NCI-H345 (cell line): ENCODE results near the gene ABCC6.
"Not testable (repeated sequence)": the region's sequence is repeated elsewhere in the genome, so short reads cannot be mapped to it uniquely, and the experiment has no call there.

Experiments used
- DNase-seq: peaks from one replicate; lab custom pipeline; 2025; lab: John Stamatoyannopoulos, UW

ABCC6 gene

DNA sequence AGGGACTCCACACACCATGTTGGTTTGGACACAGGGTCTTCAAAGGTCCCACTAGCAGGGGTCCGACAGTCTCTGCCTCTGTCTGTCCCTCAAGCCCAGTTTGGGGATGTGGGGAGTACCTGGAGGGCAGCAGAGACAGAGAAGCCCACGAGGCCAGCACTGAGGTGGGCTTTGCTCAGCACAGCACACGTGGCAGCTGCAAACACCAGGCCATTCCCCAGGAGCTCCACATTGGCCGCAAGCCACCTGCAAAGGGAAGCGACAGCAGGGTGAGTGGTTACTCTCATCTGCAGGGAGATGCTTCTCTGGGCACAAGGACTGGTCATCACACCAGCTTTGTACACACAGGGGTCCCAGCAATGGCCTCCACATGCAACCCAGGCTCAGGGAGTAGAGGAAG is 62.0 kb downstream of the ABCC6 start:
- no peak for DNase-seq

DNA sequence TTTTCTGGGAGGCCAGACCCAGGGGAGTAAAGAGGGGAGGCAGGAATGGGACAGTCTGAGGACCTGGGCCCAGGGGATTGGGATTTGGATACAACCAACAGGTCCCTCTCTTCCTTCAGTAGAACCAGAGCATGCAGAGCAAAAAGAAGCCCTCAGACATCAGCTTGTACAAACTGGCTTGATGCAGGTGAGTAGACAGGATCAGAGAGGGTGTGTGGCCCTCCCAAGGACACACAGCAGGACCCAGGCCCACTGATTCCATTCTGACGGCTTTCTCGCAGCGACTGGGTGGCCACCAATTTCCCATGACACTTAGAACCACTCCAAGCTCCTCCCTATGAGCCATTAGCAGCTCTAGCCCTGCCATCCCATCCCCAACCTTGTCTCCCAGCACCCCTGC is 63.6 kb downstream of the ABCC6 start:
- DNase-seq, result no peak

DNA sequence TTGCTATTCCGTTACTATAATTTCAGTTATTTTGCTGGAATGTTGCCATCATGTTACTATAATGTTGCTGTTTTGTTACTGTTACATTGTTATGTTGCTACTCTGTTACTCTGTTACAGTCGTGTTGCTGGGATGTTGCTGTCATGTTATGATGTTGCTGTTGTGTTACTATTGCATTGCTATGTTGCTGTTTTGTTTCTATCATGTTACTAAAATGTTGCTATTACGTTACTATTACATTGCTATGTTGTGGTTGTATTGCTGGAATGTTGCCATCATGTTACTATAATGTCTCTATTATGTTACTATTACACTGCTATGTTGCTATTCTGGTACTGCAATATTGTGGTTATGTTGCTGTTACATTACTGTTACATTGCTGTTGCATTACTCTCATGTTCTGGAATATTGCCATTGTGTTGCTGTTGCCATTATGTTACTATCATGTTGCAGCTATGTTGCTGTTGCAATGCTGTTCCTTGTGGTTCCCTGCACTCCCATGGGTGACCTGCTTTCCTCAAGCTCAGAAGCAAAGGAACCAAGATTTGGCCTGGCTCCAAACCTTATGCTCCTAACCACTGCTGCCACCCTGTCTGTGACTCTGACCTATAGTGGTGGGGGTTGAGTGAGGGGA is 64.4 kb downstream of the ABCC6 start:
- DNase-seq, result no peak

DNA sequence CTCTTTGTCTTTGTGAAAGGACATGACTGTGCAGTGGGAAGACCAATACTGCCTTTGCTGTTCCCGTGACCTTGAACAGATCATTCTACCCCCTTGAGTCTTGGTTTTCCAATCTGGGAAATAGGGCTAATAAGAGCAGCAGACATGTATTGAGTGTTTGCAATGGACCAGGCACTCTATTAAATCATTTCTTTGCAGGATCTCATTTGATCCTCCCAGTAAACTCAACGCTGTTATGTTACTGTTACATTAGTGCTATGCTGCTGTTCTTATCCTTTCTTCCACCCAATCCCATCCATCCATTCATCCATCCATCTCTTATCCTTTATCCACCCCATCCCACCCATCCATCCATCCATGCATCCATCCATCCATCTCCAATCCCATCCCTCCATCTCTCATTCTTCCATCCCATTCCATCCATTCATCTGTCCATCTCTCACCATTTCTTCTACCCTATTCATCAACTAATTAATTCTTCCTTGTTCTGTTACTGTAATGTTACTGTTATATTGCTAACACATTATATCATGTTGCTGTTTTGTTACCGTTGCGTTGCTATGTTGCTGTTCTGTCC is 65.1 kb downstream of the ABCC6 start:
- DNase-seq, result no peak

DNA sequence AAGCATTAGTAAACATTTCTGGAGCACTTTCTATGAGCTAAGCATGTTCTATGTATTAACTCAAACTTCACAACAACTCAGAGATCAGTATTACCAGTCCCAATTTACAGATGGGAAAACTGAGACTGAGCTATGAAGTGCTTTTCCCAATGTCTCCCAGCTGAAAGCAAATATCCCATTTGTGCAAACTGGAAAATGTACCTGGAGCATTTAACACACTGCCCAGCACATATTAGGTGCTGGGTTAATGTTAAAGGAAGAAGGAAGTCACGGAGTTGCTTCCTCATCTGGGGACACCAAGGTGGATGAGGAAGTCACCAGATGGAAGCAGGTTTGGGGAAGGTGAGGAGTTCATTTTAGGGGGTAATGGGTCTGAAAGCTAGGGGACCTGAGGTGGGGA is 66.1 kb downstream of the ABCC6 start:
- DNase-seq, result no peak

DNA sequence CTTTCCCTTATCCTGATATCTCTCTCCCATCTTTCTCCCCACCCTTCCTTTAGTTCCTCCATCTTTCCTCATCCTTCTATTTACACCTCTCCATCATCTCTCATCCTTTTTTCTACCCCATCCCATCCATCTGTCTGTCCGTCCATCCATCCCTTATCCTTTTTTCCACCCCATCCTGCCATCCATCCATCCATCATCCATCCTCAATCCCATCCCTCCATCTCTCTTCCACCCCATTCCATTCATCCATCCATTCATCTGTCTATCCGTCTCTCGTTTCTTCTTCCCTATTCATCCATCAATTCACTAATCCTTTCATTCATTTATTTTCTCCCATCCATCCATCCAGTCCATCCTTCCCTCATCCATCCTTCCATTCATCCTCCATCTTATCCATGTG is 68.1 kb downstream of the ABCC6 start:
- no peak for DNase-seq

DNA sequence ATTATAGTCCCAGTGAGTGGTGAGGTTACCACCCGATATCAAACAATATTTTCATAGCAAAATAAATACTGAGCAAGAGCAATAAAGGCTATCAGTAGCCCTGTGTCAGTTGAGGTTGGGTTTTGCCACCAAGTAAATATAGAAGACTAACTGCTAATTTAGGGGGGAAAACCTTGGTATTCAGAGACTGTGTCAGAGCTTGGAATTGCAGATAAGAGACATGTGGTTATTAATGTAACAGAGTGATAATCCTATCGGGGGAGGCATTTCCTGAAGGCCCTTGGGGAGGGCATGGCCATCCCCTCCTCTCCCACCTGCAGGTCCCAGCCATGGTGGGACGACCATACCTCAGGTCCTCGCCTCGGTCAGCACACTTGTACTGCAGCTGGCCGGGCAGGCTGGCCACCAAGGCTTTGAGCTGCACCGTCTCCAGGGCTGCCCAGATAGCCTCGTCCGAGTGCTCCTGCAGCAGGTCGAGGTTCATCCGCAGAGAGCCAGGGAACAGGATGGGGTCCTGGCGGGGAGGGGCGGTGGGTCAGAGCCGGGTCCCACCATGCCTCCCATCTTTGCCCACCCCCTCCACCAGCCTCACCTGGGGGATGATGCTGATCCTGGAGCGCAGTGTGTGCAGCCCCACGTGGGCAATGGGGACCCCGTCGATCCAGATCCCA is 68.9 kb downstream of the ABCC6 start:
- DNase-seq, result no peak

DNA sequence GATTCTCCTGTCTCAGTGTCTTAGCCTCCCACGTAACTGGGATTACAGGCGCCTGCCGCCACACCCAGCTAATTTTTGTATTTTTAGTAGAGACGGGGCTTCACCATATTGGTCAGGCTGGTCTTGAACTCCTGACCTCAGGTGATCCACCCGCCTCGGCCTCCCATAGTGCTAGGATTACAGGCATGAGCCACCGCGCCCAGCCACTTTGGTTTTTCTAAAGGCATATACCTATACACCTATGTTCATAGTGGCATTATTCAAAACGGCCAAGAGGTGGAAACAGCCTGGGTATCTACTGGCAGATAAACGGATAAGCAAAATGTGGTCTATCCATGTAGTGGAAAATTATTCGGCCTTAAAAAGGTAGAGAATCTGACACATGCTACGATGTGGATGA is 70.3 kb downstream of the ABCC6 start:
- DNase-seq, result not testable (repeated sequence)

DNA sequence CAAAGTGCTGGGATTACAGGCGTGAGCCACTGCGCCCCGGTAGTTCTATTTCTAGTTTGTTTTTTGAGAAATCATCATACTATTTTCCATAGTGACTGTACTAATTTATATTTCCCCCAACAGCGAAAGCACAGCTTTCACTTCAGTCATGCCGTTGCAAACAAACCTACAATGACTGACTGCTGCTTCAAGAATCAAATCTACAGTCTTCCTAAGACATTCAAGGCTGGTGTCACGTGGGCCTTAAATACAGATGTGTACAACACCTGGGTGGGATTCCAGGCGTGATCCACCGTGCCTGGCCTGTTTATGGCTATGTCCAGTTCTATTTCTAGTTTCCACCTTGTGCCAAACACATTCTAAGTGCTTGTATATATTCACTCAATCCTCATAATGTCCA is 72.0 kb downstream of the ABCC6 start:
- DNase-seq, result no peak

DNA sequence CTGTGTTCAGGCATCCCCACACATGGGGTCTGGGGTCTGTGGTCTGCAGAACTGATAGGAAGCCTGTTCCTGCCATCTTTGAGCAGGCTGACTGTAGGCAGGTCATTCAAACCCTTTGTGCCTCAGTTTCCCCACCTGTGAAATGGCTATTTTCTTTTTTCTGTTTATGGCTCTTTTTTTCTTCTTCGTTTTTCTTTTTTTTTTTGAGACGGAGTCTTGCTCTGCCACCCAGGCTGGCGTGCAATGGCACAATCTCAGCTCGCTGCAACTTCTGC is 72.5 kb downstream of the ABCC6 start:
- no peak for DNase-seq

DNA sequence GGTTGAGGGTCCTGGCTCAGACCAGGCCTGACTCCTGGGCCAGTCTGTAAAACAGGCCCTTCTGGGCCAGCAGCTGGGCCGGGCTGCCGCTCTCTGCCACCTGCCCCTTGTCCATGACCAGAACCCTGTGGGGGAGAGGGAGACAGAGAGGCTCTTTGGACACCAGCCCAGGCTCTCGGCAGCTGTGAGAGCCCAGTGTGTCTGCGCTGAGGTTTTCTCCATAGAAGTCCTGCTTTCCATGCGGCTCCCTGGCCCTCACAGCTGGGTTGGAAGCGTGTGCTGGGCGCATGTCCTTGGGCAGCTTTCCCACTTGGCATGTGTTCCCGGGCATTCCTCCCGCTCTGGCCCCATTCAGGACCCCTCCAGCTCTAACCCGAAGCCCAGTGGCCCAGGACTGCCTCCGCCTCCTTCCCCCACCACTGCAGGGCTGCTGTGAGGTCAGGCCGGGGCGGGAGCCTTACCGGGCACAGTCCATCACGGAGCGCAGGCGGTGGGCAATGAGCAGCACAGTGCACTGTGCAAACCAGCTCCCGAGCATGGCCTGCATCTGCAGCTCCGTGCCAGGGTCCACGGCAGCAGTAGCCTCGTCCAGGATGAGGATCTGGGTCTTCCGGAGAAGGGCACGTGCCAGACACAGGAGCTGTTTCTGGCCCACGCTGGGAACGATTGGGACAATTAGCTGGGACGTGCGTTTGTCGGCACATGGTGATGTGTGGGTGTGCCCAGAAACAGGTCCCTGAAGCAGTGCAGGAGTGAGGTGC is 73.0 kb downstream of the ABCC6 start:
- DNase-seq, result no peak

DNA sequence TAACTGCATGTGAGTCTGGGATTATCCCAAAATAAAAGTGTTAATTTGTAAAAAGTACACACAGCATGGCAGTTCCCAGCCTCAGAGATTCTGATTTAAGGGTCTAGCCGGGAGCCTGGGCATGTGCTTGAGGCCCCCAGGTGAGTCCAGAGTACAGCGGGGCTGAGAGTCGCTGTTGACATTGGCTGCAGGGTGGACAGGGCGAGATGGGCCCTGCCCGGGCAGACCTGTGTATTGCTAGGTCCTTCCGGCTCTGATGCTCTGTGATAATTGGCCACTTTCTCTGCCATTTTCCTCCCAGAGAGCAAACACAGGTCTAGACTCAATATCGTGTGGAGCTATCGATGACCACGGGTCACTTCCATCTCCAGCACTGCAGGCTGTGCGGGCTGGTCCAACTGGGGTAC is 73.6 kb downstream of the ABCC6 start:
- DNase-seq, result no peak

DNA sequence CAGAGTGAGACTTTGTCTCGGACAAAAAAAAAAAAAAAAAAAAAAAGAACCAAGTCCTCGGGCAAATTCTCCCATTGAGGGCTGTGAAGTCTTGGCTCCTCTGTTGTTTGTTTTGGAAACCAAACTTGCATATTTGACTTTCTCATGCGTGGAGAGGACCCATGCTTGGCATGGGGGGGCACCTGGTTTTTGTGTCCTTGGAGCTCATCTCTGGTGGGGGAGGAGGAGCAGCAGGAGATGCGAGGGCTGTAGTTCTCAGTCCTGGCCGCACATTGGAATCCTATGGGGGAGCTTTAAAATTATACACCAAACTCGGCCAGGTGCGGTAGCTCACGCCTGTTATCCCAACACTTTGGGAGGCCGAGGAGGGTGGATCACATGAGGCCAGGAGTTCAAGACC is 74.5 kb downstream of the ABCC6 start:
- no peak for DNase-seq

DNA sequence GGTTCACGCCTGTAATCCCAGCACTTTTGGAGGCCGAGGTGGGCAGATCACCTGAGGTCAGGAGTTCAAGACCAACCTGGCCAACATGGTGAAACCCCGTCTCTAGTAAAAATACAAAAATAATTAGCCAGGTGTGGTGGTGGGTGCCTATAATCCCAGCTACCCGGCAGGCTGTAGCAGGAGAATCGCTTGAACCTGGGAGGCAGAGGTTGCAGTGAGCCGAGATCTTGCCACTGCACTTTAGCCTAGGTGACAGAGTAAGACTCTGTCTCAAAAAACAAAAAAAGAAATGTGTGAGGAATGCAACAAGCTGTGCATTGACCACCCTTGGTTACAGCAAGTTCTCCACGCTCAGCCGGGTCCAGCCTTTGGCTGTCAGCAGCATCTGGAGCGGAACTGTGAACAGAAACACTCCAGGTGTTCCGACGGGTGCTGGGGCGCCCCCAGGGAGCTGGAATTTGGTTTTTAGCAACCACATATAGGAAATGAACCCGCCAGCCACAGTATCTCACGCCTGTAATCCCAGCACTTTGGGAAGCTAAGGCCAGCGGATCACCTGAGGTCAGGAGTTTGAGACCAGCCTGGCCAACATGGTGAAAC is 75.2 kb downstream of the ABCC6 start:
- not testable (repeated sequence) for DNase-seq

DNA sequence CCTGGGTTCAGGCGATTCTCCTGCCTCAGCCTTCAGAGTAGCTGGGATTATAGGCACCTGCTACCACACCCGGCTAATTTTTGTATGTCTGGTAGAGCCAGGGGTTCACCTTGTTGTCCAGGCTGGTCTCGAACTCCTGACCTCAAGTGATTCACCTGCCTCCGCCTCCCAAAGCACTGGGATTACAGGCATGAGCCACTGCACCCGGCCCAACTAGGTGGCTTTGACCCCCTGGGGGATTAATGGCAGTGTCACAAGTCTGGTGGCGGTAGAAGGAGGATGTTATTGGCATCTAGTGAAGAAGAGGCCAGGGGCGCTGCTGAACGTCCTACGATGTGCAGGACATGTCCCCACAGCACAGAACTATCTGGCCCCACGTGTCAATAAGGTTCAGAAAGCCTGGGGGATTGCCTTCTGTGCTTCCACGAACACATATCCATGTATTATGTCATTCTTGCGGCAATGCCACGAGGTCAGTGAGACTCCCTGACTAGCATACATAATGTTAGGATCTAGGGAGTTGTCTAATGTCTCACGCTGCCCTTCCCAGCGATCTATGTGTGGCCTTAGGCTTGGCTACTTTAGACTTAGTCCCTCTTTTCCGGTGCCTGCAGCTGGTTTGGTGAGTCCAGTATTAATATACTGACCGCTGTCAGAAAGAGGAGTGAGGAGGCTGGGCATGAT is 75.8 kb downstream of the ABCC6 start:
- DNase-seq, result no peak

DNA sequence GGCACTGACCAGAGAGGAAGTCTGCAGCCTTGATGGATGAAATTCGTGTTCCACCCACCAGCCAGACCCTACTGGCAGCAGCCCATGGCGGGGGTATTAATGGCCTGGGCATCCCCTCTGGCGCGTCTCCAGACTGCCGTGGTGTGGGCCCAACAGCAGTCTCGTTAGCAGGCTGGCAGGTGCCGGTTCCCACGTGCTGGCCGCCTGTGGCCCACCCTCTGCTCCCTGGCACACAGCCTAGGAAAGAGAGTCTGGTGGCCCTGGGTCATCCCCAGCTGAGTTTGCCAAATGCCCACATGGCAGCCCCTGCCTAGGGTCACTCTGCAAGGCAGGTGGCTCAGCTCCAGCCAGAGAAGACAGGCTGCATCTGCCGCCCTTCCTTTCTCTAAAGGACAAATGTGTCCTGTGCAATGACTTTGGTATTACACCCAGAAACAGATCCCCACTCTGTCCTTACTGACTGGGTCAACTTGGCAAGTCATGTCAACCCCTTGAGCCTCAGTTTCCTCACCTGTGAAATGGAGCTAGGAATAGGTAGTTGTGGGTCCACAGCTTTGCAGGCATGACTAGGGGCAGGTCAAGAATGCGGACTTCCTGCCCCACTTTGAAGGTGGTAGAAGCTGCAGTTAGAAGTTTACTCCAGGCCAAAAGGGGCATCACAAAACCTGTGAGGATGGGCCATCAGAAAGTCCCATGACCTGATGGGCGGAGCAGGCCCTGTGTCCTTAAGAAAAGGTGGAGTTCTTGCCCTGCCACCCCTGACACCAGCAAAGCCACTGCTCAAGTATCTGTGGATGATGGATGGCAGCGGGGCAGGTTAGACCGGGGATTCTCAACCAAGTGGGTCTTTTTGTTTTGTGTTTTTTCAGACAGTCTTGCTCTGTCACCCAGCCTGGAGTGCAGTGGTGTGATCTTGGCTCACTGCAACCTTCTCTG is 76.6 kb downstream of the ABCC6 start:
- no peak for DNase-seq

DNA sequence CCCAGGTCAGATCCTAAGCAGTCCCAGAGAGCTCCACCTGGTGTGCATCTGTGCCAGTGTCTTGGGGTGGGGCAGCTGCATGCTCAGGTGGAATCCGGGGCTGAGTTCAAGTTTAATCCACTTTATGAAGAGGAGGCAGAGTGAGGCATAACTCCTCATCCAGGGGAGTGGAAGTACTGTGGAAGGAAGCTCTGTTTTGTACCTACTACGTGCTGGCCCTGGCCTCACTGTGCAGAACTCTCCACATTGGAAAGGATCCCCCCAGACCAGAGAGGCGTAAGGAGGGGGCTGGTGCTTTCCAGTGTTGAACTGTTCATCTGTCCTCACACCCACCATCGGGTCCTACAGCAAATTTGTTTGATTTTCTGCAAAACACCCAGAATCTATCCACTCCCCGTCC is 78.0 kb downstream of the ABCC6 start:
- DNase-seq, result no peak

DNA sequence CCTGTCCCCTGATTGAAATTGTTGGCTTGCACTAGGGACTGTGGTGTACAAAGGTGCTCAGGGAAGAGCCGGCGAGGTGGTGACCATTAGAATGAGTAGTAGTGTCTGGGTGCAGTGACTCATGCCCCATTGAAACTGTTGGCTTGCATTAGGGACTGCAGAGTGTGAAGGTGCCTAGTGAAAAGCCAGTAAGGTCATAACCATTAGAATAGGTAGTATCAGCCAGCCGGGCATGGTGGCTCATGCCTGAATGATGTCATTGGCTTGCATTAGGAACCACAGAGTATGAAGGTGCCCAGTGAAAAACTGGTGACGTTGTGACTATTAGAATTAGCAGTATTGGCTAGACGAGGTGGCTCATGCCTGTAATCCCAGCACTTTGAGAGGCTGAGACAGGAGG is 78.9 kb downstream of the ABCC6 start:
- DNase-seq, result no peak

DNA sequence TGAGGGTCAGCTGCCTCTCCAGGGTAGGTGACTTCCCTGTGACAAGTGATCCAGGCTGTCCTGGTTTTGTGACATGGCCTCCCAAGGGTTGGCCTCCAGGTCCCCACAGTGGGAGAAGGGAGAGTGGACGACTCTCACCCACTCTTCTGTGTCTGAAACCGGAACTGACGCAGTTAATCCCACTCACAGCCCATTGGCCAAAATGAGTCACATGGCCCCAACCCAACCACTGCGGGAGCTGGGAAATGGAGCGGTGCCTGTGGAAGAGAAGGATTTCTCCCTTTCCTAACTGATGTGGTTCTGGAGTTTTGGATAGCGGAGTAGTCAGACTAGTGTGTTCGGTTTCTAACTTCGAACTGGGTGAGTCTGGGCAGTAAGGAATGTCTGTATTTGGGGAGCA is 79.4 kb downstream of the ABCC6 start:
- no peak for DNase-seq

DNA sequence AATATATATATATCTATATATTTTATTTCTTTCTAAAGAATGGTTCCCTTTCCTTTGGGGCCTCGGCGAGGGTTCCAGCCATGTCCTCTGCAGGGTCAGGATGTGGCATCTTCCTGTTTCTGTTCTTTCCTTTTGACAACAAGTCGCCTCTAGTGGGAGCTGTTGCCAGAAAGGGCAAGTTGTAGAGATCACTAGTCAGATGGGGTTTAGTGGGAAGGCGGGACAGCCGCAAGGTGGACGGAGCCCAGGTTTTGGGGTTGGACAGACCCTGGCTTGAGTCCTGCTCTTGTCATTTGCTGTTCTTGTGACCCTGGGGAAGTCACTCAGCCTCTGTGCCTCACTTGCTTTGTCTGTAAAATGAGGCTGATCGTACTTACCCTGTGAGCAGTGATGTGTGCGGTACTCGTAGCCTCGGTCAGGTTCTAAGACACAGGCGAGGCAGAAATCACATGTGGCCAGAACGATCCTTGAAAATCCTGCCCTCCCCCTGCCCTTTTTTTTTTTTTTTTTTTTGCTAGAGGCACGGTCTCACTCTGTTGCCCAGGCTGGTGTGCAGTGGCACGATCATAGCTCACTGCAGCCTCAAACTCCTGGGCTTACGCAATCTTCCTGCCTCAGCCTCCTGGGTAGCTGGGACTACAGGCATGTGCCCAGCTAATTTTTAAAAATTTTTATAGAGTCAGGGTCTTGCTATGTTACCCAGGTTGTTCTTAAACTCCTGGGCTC is 80.1 kb downstream of the ABCC6 start:
- no peak for DNase-seq
